Liver (tissue), 3 donors: ENCODE data around the gene SATB1.

Experiments
- EGR1 ChIP-seq, 2 donors: IDR thresholded peaks; 2 replicates each; pipeline ENCODE4 v1.6.1; 2016 to 2018; ENCODE audit warnings: antibody characterized with exemption in 2 of 2, low read depth in 2 of 2
- GABPA ChIP-seq, 2 donors: IDR thresholded peaks in 1 of 2; conservative IDR thresholded peaks in 1 of 2; 2 replicates each; pipeline ENCODE4 v1.6.1; 2016; ENCODE audit warnings: antibody characterized with exemption in 2 of 2, mild to moderate bottlenecking in 1 of 2, moderate library complexity in 1 of 2
- HNF4A ChIP-seq, 2 donors: conservative IDR thresholded peaks; 2 replicates each; pipeline ENCODE4 v1.6.1; 2016; ENCODE audit warnings: antibody characterized with exemption in 2 of 2, mild to moderate bottlenecking in 2 of 2
- NR2F2 ChIP-seq: IDR thresholded peaks from 2 replicates; pipeline ENCODE4 v1.6.1; 2016; ENCODE audit warnings: antibody characterized with exemption
- SP1 ChIP-seq: IDR thresholded peaks from 2 replicates; pipeline ENCODE4 v1.6.1; 2018; ENCODE audit warnings: antibody characterized with exemption, mild to moderate bottlenecking
- YY1 ChIP-seq: IDR thresholded peaks from 2 replicates; pipeline ENCODE4 v1.6.1; 2016; ENCODE audit warnings: antibody characterized with exemption, mild to moderate bottlenecking
- TF ChIP-seq, protein P1 (sequence below): fragments of 150-350 bp; IDR thresholded peaks from 2 replicates; pipeline ENCODE4 v1.5.1; 2017; ENCODE audit warnings: improper control_type of control experiment, low read depth, low read length; ENCODE audit not compliant: missing input control
- TF ChIP-seq, protein P2 (sequence below): IDR thresholded peaks from 2 replicates; pipeline ENCODE4 v1.6.1; 2016; ENCODE audit warnings: antibody characterized with exemption
- donor health status: healthy.
- donor health status: healthy.

GRCh38 chr3:18386274-18386890, 38.8 kb downstream of the SATB1 start:
- TF ChIP-seq, protein P1, sequence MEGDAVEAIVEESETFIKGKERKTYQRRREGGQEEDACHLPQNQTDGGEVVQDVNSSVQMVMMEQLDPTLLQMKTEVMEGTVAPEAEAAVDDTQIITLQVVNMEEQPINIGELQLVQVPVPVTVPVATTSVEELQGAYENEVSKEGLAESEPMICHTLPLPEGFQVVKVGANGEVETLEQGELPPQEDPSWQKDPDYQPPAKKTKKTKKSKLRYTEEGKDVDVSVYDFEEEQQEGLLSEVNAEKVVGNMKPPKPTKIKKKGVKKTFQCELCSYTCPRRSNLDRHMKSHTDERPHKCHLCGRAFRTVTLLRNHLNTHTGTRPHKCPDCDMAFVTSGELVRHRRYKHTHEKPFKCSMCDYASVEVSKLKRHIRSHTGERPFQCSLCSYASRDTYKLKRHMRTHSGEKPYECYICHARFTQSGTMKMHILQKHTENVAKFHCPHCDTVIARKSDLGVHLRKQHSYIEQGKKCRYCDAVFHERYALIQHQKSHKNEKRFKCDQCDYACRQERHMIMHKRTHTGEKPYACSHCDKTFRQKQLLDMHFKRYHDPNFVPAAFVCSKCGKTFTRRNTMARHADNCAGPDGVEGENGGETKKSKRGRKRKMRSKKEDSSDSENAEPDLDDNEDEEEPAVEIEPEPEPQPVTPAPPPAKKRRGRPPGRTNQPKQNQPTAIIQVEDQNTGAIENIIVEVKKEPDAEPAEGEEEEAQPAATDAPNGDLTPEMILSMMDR: no peak
- TF ChIP-seq SP1: no peak
- TF ChIP-seq HNF4A (conservative IDR thresholded peaks at IDR 0.05): no peak
- TF ChIP-seq, protein P2, sequence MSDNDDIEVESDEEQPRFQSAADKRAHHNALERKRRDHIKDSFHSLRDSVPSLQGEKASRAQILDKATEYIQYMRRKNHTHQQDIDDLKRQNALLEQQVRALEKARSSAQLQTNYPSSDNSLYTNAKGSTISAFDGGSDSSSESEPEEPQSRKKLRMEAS: no peak
- TF ChIP-seq EGR1 (IDR thresholded peaks at IDR 0.05; ENCODE audit: low read depth in 2 of 2): no peak
- no peak for TF ChIP-seq NR2F2
- no peak for TF ChIP-seq GABPA (IDR thresholded peaks at IDR 0.05 in 1 of 2, conservative IDR thresholded peaks at IDR 0.05 in 1 of 2)
- TF ChIP-seq YY1: no peak
